NT2/D1 (cell line): ENCODE measurements around the gene MILR1.

ENCODE experiments used
- DNase-seq: peaks from one replicate; pipeline ENCODE4 v3.0.0-alpha.2; 2011; ENCODE audit warnings: low read depth, low spot score
- H3K27me3 ChIP-seq: 2 replicates; pipeline ENCODE4 v1.6.0; 2011; ENCODE audit warnings: mild to moderate bottlenecking; ENCODE audit not compliant: insufficient read length, insufficient read depth
- H3K36me3 ChIP-seq: 2 replicates; pipeline ENCODE4 v1.6.1; 2011; ENCODE audit warnings: mild to moderate bottlenecking, low read length, mixed read lengths; ENCODE audit not compliant: insufficient read depth, insufficient read length
- H3K4me1 ChIP-seq: 2 replicates; pipeline ENCODE4 v1.5.1; 2011; ENCODE audit not compliant: insufficient read depth, insufficient read length
- H3K4me3 ChIP-seq: 2 replicates; pipeline ENCODE4 v1.5.1; 2011; ENCODE audit warnings: low read depth; ENCODE audit not compliant: insufficient read length
- H3K9ac ChIP-seq: 2 replicates; pipeline ENCODE4 v1.6.0; 2011; ENCODE audit warnings: low read depth; ENCODE audit not compliant: insufficient read length
- H3K9me3 ChIP-seq: 2 replicates; pipeline ENCODE4 v1.5.1; 2011; ENCODE audit warnings: mild to moderate bottlenecking, low read length; ENCODE audit not compliant: insufficient read depth
- SUZ12 ChIP-seq: IDR thresholded peaks from 2 replicates; pipeline ENCODE4 v1.6.1; 2011; ENCODE audit not compliant: insufficient read length, insufficient read depth; ENCODE audit errors: extremely low read depth
- YY1 ChIP-seq: IDR thresholded peaks from 2 replicates; pipeline ENCODE4 v1.6.1; 2011; ENCODE audit not compliant: insufficient read length, insufficient read depth
- ZNF274 ChIP-seq: IDR thresholded peaks from 2 replicates; pipeline ENCODE4 v1.6.1; 2011; ENCODE audit warnings: mild to moderate bottlenecking, low read depth, low read length

Gene MILR1

DNA sequence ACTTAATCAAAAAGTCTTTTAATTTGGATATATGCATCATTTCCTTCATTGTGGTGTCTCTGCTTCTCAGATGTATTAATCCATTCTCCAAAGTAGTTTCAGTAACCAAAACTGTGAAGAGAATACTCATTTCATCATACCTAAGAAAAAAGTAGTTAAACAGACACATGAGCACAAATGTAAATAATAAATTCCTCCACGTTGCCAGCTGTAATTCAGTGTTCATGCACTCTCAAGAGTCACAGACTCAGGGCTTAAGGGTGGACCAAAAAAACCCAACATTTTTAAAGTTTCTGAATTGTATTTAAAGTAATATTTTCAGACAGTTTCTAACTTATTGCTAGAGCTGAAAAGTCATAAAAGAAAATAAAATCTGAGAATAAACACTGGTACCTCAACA is 28.9 kb downstream of the MILR1 start:
- Histone ChIP-seq H3K4me1 (no peaks in the 10 kb centered on the region), H3K36me3 (peaks cover 39% of the 10 kb centered on the region), H3K9ac (no peak overlapping the region), H3K9me3 (no peaks in the 10 kb centered on the region), H3K27me3 (no peaks in the 10 kb centered on the region), H3K4me3 (no peak overlapping the region)
- DNase-seq = no peak
- TF ChIP-seq ZNF274 (no peak), YY1 (no peak), SUZ12 (no peak)

DNA sequence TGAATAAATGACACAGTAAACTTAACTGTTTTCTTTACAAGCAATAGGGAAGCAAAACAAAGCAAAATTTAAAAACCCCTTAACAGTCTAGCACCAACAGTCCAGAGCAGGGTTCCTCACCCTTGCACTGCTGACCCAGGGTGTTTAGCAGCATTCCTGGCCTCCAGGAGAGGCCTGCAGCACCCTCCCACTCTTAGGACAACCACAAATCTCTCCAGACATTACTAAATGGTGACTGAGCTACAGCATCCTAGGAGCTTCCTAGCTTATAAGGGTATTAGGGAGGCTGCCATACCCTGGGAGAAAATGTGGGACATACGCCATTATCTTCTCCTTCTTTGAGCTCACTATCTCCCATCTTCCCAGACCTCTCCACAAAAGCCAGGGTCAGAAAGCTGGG is 32.0 kb downstream of the MILR1 start:
- Histone ChIP-seq H3K27me3 (no peaks in the 10 kb centered on the region), H3K4me3 (no peak overlapping the region), H3K4me1 (no peaks in the 10 kb centered on the region), H3K36me3 (peaks cover 69% of the 10 kb centered on the region), H3K9ac (no peak overlapping the region), H3K9me3 (no peaks in the 10 kb centered on the region)
- TF ChIP-seq SUZ12 (no peak), YY1 (no peak), ZNF274 (no peak)
- no peak for DNase-seq

DNA sequence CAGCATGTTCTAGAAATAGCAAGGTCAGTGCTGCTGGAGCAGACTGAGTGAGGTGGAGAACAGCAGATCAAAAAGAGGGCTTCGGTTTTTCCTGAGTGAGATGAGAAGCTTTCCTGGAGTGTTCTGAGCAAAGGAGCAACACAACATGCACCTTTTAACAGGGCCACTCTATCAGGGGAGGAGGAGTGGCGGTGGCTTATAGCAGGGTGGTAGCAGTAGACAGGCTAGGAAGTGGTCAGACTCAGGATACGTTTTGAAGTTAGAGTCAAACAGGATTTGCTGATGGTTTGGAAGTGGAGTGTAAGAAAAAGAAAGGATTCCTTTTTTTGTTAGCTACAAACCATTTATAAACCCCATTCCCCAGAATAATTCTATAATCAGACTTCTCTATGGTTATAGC is 35.5 kb downstream of the MILR1 start:
- DNase-seq = no peak
- Histone ChIP-seq H3K36me3 (peaks cover 85% of the 10 kb centered on the region), H3K4me1 (no peaks in the 10 kb centered on the region), H3K27me3 (no peaks in the 10 kb centered on the region), H3K9me3 (no peaks in the 10 kb centered on the region), H3K9ac (no peak overlapping the region), H3K4me3 (no peak overlapping the region)
- TF ChIP-seq YY1 (no peak), ZNF274 (no peak), SUZ12 (no peak)

DNA sequence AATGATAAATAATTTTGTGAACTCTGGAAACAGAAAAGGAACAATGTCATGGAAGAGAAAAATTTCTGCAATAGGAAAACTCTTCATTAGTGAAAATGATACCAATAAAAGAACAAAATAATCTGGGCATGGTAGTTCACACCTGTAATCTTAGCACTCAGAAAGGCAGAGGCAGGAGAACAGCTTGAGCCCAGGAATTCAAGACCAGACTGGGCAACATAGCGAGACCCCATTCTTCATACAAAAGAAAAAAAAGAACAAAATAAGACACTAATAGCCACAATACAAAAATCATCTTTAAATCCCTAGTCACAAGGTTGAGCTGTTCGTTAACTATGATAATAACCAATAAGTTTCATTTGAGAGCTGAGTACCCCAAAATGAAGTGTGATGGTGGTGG is 39.4 kb downstream of the MILR1 start:
- H3K27me3 ChIP-seq = no peaks in the 10 kb centered on the region
- H3K36me3 ChIP-seq = peaks cover 95% of the 10 kb centered on the region
- H3K4me1 ChIP-seq = no peaks in the 10 kb centered on the region
- H3K4me3 ChIP-seq = no peak overlapping the region
- no peak for TF ChIP-seq YY1
- TF ChIP-seq ZNF274 = no peak
- no peak for TF ChIP-seq SUZ12
- DNase-seq = no peak
- H3K9ac ChIP-seq = no peak overlapping the region
- H3K9me3 ChIP-seq = peaks cover 23% of the 10 kb centered on the region

DNA sequence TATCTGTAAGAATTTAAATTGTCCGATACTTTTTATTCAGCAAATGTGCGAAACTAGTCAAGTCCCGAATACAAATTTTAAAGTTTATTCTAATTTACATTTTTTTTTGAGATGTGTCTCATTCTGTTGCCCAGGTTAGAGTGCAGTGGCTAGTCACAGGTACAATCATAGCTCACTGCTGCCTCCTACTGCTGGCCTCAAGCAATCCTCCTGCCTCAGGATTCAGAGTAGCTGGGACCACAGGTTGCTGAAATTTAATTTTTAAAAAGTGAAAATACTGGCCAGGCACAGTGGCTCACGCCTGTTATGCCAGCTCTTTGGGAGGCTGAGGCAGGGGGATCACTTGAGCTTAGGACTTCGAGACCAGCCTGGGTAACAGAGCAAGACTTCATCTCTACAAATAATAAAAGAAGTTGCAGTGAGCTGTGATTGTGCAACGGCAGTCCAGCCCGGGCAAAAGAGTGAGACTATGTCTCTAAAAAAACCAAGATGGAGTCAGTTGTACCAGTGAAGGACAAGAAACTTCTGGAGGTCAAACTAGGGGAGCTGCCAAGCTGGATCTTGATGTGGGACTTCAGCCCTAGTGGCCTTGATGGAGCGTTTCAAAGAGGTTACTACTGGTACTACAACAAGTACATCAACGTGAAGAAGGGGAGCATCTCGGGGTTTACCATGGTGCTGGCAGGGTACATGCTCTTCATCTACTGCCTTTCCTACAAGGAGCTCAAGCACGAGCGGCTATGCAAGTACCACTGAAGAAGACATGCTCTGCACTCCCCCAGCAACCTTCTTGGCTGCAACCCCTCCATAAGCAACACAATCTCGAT is 42.3 kb downstream of the MILR1 start:
- H3K9me3 ChIP-seq = peaks cover 23% of the 10 kb centered on the region
- no peaks in the 10 kb centered on the region for H3K4me1 ChIP-seq
- DNase-seq = no peak
- no peak overlapping the region for H3K4me3 ChIP-seq
- H3K36me3 ChIP-seq = peaks cover 68% of the 10 kb centered on the region
- no peak overlapping the region for H3K9ac ChIP-seq
- no peaks in the 10 kb centered on the region for H3K27me3 ChIP-seq
- TF ChIP-seq YY1 (no peak), ZNF274 (no peak), SUZ12 (no peak)

DNA sequence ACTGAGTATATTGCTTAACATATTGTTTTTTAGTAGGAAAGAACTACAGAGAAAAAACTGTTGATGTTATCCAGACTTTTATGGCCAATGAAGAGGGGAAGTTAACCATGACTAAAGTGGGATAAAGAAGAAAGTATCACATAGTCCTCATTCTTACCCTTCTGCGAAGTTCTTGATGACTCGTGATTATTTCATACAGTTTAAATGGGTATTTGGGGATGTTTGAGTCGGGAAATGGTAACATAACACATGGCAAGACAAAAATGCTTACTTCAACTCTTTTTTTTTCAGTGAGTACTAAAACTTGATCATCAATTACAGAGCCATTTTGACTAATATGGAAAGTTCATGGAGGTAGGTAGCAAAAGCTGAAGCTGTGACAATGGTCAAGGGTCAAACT is 43.1 kb downstream of the MILR1 start:
- Histone ChIP-seq H3K4me1 (no peaks in the 10 kb centered on the region), H3K27me3 (no peaks in the 10 kb centered on the region), H3K9me3 (peaks cover 23% of the 10 kb centered on the region), H3K4me3 (no peak overlapping the region), H3K36me3 (peaks cover 61% of the 10 kb centered on the region), H3K9ac (no peak overlapping the region)
- TF ChIP-seq YY1 (no peak), ZNF274 (no peak), SUZ12 (no peak)
- no peak for DNase-seq

DNA sequence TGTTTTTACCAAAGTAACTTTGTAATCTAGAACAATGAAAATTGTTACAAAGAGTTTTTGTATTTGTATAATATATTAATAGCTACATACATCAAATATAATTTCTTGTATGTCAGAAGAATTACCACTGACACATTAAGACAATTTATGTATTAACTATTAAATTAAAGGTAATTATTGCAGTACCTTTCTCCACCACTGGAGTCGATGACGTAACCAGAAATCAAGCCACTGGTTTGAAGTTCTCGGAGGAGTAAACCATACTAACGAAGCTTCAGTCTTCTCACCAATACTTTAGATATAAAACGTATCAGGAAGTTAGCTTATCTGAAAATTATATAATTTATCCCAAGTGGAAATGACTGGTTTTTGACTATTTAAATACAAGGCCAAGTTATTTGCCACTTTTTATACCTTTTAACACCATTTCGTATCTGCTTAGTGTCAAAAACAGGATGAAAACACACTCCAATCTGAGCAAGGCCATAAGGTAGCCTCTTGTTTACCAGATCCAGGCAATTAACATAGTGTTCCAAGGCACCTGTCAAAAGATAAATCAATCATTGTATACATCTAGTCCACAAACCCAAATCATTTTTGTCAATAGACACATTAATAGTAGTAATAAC is 43.7 kb downstream of the MILR1 start:
- Histone ChIP-seq H3K4me3 (no peak overlapping the region), H3K27me3 (no peaks in the 10 kb centered on the region), H3K36me3 (peaks cover 57% of the 10 kb centered on the region), H3K9ac (no peak overlapping the region), H3K4me1 (no peaks in the 10 kb centered on the region), H3K9me3 (peaks cover 23% of the 10 kb centered on the region)
- DNase-seq = no peak
- TF ChIP-seq YY1 (no peak), SUZ12 (no peak), ZNF274 (no peak)
